ENCODE results near the gene NPAS1. TPM values are rescaled to one million over a fixed set of nuclear protein-coding genes. Genes with fewer than 3 reads are reported as not detected.

Gene NPAS1
- total RNA-seq, 1 experiment from 2014 or later = 2.8 TPM

GRCh38 chr19:47057328-47057727, 37.7 kb downstream of the NPAS1 start:
- POLR2A ChIA-PET = interaction anchor here (0.5 to 2.4 kb wide), 4 partner anchors 10 to 217 kb away, joined by 5 to 32 read pairs (median 7); partner anchors contain the start of gene ZC3H4
- Mint-ChIP-seq H3K27ac (ENCODE audit: unreplicated experiment) (peak overlapping the region; percentile 95), H3K27me3 (ENCODE audit: insufficient read depth, unreplicated experiment) (no peaks in the 10 kb centered on the region), H3K36me3 (ENCODE audit: insufficient read depth, unreplicated experiment) (peaks cover 69% of the 10 kb centered on the region), H3K4me1 (ENCODE audit: low read depth, unreplicated experiment) (peaks cover 63% of the 10 kb centered on the region), H3K4me3 (ENCODE audit: unreplicated experiment) (peak overlapping the region; percentile 64), H3K9me3 (ENCODE audit: unreplicated experiment) (peaks cover 26% of the 10 kb centered on the region)
- intact Hi-C loops (cut with micrococcal nuclease; ENCODE audit: unreplicated experiment) = no loop called here
- no peak for TF ChIP-seq CTCF (IDR thresholded peaks at IDR 0.05; ENCODE audit: insufficient read depth in 1 of 2, low read depth in 1 of 2, low read length in 1 of 2, severe bottlenecking in 1 of 2, unreplicated experiment in 1 of 2)
- Histone ChIP-seq H3K36me3 (ENCODE audit: control insufficient read depth, insufficient read depth, low read length) (no peaks in the 10 kb centered on the region), H3K4me1 (peaks cover 55% of the 10 kb centered on the region), H3K9me3 (no peaks in the 10 kb centered on the region), H3K4me3 (ENCODE audit: low read depth, low read length) (no peak overlapping the region), H3K27me3 (replicated peaks; ENCODE audit: control insufficient read depth, insufficient read depth, low read length) (no peaks in the 10 kb centered on the region)
- DNase-seq = no peak
- CTCF ChIA-PET = interaction anchor here (1.1 to 2.4 kb wide), 2 partner anchors 22 kb away, joined by 3 to 15 read pairs; no protein-coding TSS in a partner anchor
- BruUV-seq (replicated peaks) = no TSS peak

GRCh38 chr19:47058621-47059022, 39.0 kb downstream of the NPAS1 start:
- peaks cover 58% of the 10 kb centered on the region for H3K4me1 Mint-ChIP-seq (ENCODE audit: low read depth, unreplicated experiment)
- TF ChIP-seq CTCF (IDR thresholded peaks at IDR 0.05; ENCODE audit: insufficient read depth in 1 of 2, low read depth in 1 of 2, low read length in 1 of 2, severe bottlenecking in 1 of 2, unreplicated experiment in 1 of 2) = no peak
- H3K27ac Mint-ChIP-seq (ENCODE audit: unreplicated experiment) = peak overlapping the region; percentile 95
- no peaks in the 10 kb centered on the region for H3K36me3 ChIP-seq (ENCODE audit: control insufficient read depth, insufficient read depth, low read length)
- H3K9me3 ChIP-seq = no peaks in the 10 kb centered on the region
- no peak overlapping the region for H3K4me3 ChIP-seq (ENCODE audit: low read depth, low read length)
- intact Hi-C loops (cut with micrococcal nuclease; ENCODE audit: unreplicated experiment) = loop anchor here (1.0 kb wide), 3 partner anchors 10 to 38 kb away; partner anchors contain the start of gene TMEM160
- peaks cover 60% of the 10 kb centered on the region for H3K4me1 ChIP-seq
- POLR2A ChIA-PET = interaction anchor here (0.7 to 2.4 kb wide), 9 partner anchors 9 to 185 kb away, joined by 3 to 32 read pairs (median 8); partner anchors contain the start of genes NPAS1 and ZC3H4
- CTCF ChIA-PET = interaction anchor here (0.7 to 2.4 kb wide), 10 partner anchors 11 to 441 kb away, joined by 3 to 15 read pairs (median 3); partner anchors contain the start of gene ZC3H4
- H3K36me3 Mint-ChIP-seq (ENCODE audit: insufficient read depth, unreplicated experiment) = peaks cover 68% of the 10 kb centered on the region
- peaks cover 24% of the 10 kb centered on the region for H3K9me3 Mint-ChIP-seq (ENCODE audit: unreplicated experiment)
- BruUV-seq (replicated peaks) = no TSS peak
- DNase-seq = peak; percentile 98 to 99
- no peaks in the 10 kb centered on the region for H3K27me3 Mint-ChIP-seq (ENCODE audit: insufficient read depth, unreplicated experiment)
- peak overlapping the region; percentile 64 for H3K4me3 Mint-ChIP-seq (ENCODE audit: unreplicated experiment)
- H3K27me3 ChIP-seq (replicated peaks; ENCODE audit: control insufficient read depth, insufficient read depth, low read length) = no peaks in the 10 kb centered on the region

- intact Hi-C loops (cut with micrococcal nuclease; ENCODE audit: unreplicated experiment) = no loop called here
- CTCF ChIA-PET = interaction anchor here (1.1 kb wide), 1 partner anchor 29 kb away, joined by 4 read pairs; no protein-coding TSS in a partner anchor
- TF ChIP-seq CTCF (IDR thresholded peaks at IDR 0.05; ENCODE audit: insufficient read depth in 1 of 2, low read depth in 1 of 2, low read length in 1 of 2, severe bottlenecking in 1 of 2, unreplicated experiment in 1 of 2) = no peak
- Mint-ChIP-seq H3K4me3 (ENCODE audit: unreplicated experiment) (no peak overlapping the region), H3K27me3 (ENCODE audit: insufficient read depth, unreplicated experiment) (no peaks in the 10 kb centered on the region), H3K4me1 (ENCODE audit: low read depth, unreplicated experiment) (peaks cover 26% of the 10 kb centered on the region), H3K27ac (ENCODE audit: unreplicated experiment) (peak overlapping the region; percentile 92), H3K36me3 (ENCODE audit: insufficient read depth, unreplicated experiment) (peaks cover 79% of the 10 kb centered on the region), H3K9me3 (ENCODE audit: unreplicated experiment) (peaks cover 9% of the 10 kb centered on the region)
- Histone ChIP-seq H3K4me1 (peaks cover 38% of the 10 kb centered on the region), H3K36me3 (ENCODE audit: control insufficient read depth, insufficient read depth, low read length) (peaks cover 1% of the 10 kb centered on the region; the same call in 1 of the 2 replicates), H3K27me3 (replicated peaks; ENCODE audit: control insufficient read depth, insufficient read depth, low read length) (no peaks in the 10 kb centered on the region), H3K4me3 (ENCODE audit: low read depth, low read length) (no peak overlapping the region), H3K9me3 (no peaks in the 10 kb centered on the region)
- BruUV-seq (replicated peaks) = no TSS peak
- POLR2A ChIA-PET = interaction anchor here (0.6 to 1.2 kb wide), 4 partner anchors 16 to 193 kb away, joined by 3 to 5 read pairs (median 3); partner anchors contain the start of genes CCDC9 and ZC3H4
- no peak for DNase-seq
These were observed 44.2 kb downstream of the NPAS1 start for GRCh38 chr19:47063874-47064273.
